CD4-positive, alpha-beta T cell treated with Interleukin-4 for 4 hours (primary cell): ENCODE results near the gene SLC22A25.
A peak's percentile ranks its signal among the peaks of the same experiment; 100 is the strongest.

Experiments
- DNase-seq: peaks from one replicate; pipeline ENCODE4 v3.0.0-alpha.2; 2020

The SLC22A25 gene

GRCh38 chr11:63229815-63230214, 13.6 kb downstream of the SLC22A25 start:
- no peak for DNase-seq

GRCh38 chr11:63227521-63228107, 15.8 kb downstream of the SLC22A25 start:
- no peak for DNase-seq

- no peak for DNase-seq
These were observed 16.8 kb downstream of the SLC22A25 start for GRCh38 chr11:63226488-63227114.

- no peak for DNase-seq
These were observed 29.3 kb downstream of the SLC22A25 start for GRCh38 chr11:63214093-63214492.

- DNase-seq, result peak; percentile 42
These were observed 30.7 kb downstream of the SLC22A25 start for GRCh38 chr11:63212742-63213141.

GRCh38 chr11:63210111-63210510, 33.3 kb downstream of the SLC22A25 start:
- DNase-seq, result no peak
